GM23338 (cell line): ENCODE data around the gene CCDC85B. TPM values are rescaled to one million over a fixed set of nuclear protein-coding genes. Genes with fewer than 3 reads are reported as not detected.

Experiments used
- ATAC-seq: fragments of 200-7000 bp; cut with Tn5 transposase; 3 replicates; pipeline ENCODE4 v1.9.1; 2020
- DNase-seq: peaks from one replicate; pipeline ENCODE4 v3.0.0-alpha.2; 2015; ENCODE audit warnings: low spot score
- H2AFZ ChIP-seq: fragments of 200-600 bp; sonication (generic); 2 replicates; pipeline ENCODE4 v1.8.0; 2016; ENCODE audit warnings: antibody characterized with exemption, mild to moderate bottlenecking, moderate library complexity
- H3F3A ChIP-seq: fragments of 200-600 bp; sonication (generic); replicated peaks from 2 replicates; pipeline ENCODE4 v1.8.0; 2017; ENCODE audit warnings: antibody characterized with exemption, mixed run types, low read depth
- H3K27ac ChIP-seq: fragments of 200-600 bp; sonication (generic); 2 replicates; pipeline ENCODE4 v1.6.1; 2016; ENCODE audit warnings: low read depth
- H3K27me3 ChIP-seq: fragments of 200-600 bp; sonication (generic); 2 replicates; pipeline ENCODE4 v1.8.0; 2016; ENCODE audit warnings: mild to moderate bottlenecking, mixed run types, moderate library complexity; ENCODE audit not compliant: insufficient read depth
- H3K36me3 ChIP-seq: fragments of 200-600 bp; sonication (generic); 2 replicates; pipeline ENCODE4 v1.8.0; 2016; ENCODE audit warnings: mild to moderate bottlenecking; ENCODE audit not compliant: insufficient read depth
- H3K4me1 ChIP-seq: fragments of 200-600 bp; sonication (generic); 2 replicates; pipeline ENCODE4 v1.8.0; 2016; ENCODE audit warnings: mild to moderate bottlenecking, moderate library complexity; ENCODE audit not compliant: insufficient read depth
- H3K4me2 ChIP-seq: fragments of 200-600 bp; sonication (generic); 2 replicates; pipeline ENCODE4 v1.7.1; 2017; ENCODE audit warnings: mixed run types
- H3K4me3 ChIP-seq: fragments of 200-600 bp; sonication (generic); 2 replicates; pipeline ENCODE4 v1.6.1; 2016; ENCODE audit warnings: mixed run types
- H3K79me2 ChIP-seq: fragments of 200-600 bp; sonication (generic); replicated peaks from 2 replicates; pipeline ENCODE4 v1.8.0; 2017; ENCODE audit warnings: mild to moderate bottlenecking; ENCODE audit not compliant: insufficient read depth
- H3K9me2 ChIP-seq: fragments of 200-600 bp; sonication (generic); 2 replicates; pipeline ENCODE4 v1.8.0; 2017; ENCODE audit not compliant: insufficient read depth
- H4K20me1 ChIP-seq: fragments of 200-600 bp; sonication (generic); replicated peaks from 2 replicates; pipeline ENCODE4 v1.8.0; 2017; ENCODE audit warnings: mild to moderate bottlenecking; ENCODE audit not compliant: insufficient read depth
- H3K27ac Mint-ChIP-seq: 2 replicates; pipeline ENCODE4 v1.8.0; 2020; ENCODE audit warnings: inconsistent platforms, mild to moderate bottlenecking, moderate library complexity, mixed read lengths
- H3K27me3 Mint-ChIP-seq: 3 replicates; pipeline ENCODE4 v1.8.0; 2022; ENCODE audit warnings: low read depth, mild to moderate bottlenecking, moderate library complexity, mixed read lengths, inconsistent platforms; ENCODE audit not compliant: insufficient read depth, poor library complexity
- H3K36me3 Mint-ChIP-seq: 3 replicates; pipeline ENCODE4 v1.8.0; 2021; ENCODE audit warnings: low read depth, mild to moderate bottlenecking, inconsistent platforms, moderate library complexity, mixed read lengths
- H3K4me1 Mint-ChIP-seq: 3 replicates; pipeline ENCODE4 v1.8.0; 2020; ENCODE audit warnings: mild to moderate bottlenecking, inconsistent platforms, mixed read lengths
- H3K4me3 Mint-ChIP-seq: 3 replicates; pipeline ENCODE4 v1.8.0; 2021; ENCODE audit warnings: moderate library complexity, mild to moderate bottlenecking, inconsistent platforms, mixed read lengths
- H3K9me3 Mint-ChIP-seq: 3 replicates; pipeline ENCODE4 v1.8.0; 2020; ENCODE audit warnings: moderate library complexity, mild to moderate bottlenecking, inconsistent platforms, mixed read lengths
- CREB1 ChIP-seq: fragments of 250-450 bp; sonication (Bioruptor Pico); IDR thresholded peaks from 2 replicates; pipeline ENCODE4 v1.5.0; 2020; ENCODE audit warnings: low read depth, mild to moderate bottlenecking, moderate library complexity
- EZH2phosphoT487 ChIP-seq: fragments of 200-600 bp; sonication (generic); IDR thresholded peaks from one replicate; pipeline ENCODE4 v1.8.1; 2018; ENCODE audit warnings: antibody characterized with exemption; ENCODE audit not compliant: unreplicated experiment
- JUNB ChIP-seq: IDR thresholded peaks from one replicate; pipeline ENCODE4 v1.6.1; 2016; ENCODE audit warnings: antibody characterized with exemption; ENCODE audit not compliant: unreplicated experiment
- NANOG ChIP-seq: IDR thresholded peaks from 2 replicates; pipeline ENCODE4 v1.6.1; 2016; ENCODE audit warnings: antibody characterized with exemption, borderline replicate concordance
- POLR2AphosphoS5 ChIP-seq: IDR thresholded peaks from 2 replicates; pipeline ENCODE4 v1.6.1; 2016; ENCODE audit warnings: antibody characterized with exemption, low read depth
- ZNF331 ChIP-seq: fragments of 250-450 bp; sonication (Bioruptor Pico); IDR thresholded peaks from 2 replicates; pipeline ENCODE4 v1.5.0; 2020; ENCODE audit warnings: low read depth, mild to moderate bottlenecking, moderate library complexity
- polyA plus RNA-seq: library from polyadenylated mRNA; unstranded; fragments of >200 nt; fragmentation: Nextera tagmentation; extraction: Ambion mirVana; gene quantifications from 2 replicates; pipeline ENCODE4 v1.2.1, GENCODE V29; 2016
- total RNA-seq: library from RNA; depleted of rRNA; stranded (reverse); fragments of >200 nt; shearing (Covaris generic); gene quantifications from 2 replicates; pipeline ENCODE4 v1.2.3, GENCODE V29; 2014
- TF ChIP-seq, protein P1 (sequence below): IDR thresholded peaks from 2 replicates; pipeline ENCODE4 v1.6.1; 2016; ENCODE audit warnings: antibody characterized with exemption
- TF ChIP-seq, protein P2 (sequence below), 2 experiments: fragments of 200-600 bp in 1 of 2; sonication (generic) in 1 of 2; conservative IDR thresholded peaks; 2 replicates each; pipeline versions ENCODE4 v1.5.1 to v1.6.1; 2016 to 2017; ENCODE audit warnings: antibody characterized with exemption in 2 of 2, low read depth in 2 of 2, mild to moderate bottlenecking in 2 of 2, moderate library complexity in 1 of 2
- TF ChIP-seq, protein P3 (sequence below): fragments of 250-450 bp; sonication (Bioruptor Pico); IDR thresholded peaks from 2 replicates; pipeline ENCODE4 v1.5.0; 2020; ENCODE audit warnings: mild to moderate bottlenecking, moderate library complexity

The CCDC85B gene
- total and polyA plus RNA-seq, 2 experiments from 2014 or later: 54.5 to 66.3 TPM

DNA sequence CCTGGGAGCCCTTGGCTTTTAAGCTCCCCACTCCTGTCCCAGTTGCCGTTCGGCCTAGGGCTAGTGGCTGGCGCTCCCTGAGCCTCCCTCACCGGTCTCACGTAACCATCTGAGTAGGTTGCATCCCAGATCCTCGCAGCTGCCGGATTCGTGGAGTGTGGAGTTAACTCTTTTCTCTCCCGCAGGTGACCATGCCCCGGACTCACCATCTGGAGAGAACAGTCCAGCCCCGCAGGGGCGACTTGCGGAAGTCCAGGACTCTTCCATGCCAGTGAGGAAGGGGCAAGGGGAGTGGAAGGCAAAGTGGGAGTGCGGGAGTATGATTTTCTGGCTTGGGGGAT is 29.3 kb upstream of the CCDC85B start:
- DNase-seq (no peak), ATAC-seq (no peak)
- Histone ChIP-seq H3K36me3 (peaks cover 4% of the 10 kb centered on the region; the same call in 1 of the 2 replicates), H4K20me1 (peaks cover 13% of the 10 kb centered on the region), H3K4me3 (peak overlapping the region; percentile 95), H3K27ac (peak overlapping the region; percentile 96; the same call in 1 of the 2 replicates), H3F3A (peaks cover 32% of the 10 kb centered on the region), H3K9me2 (no peaks in the 10 kb centered on the region), H3K4me1 (peaks cover 11% of the 10 kb centered on the region), H3K79me2 (peaks cover 25% of the 10 kb centered on the region), H2AFZ (peak overlapping the region; percentile 66; the same call in 1 of the 2 replicates), H3K4me2 (peak overlapping the region; percentile 99), H3K27me3 (no peaks in the 10 kb centered on the region)
- Mint-ChIP-seq H3K4me3 (peak overlapping the region; percentile 91), H3K36me3 (peaks cover 47% of the 10 kb centered on the region), H3K9me3 (peaks cover 4% of the 10 kb centered on the region; the same call in 2 of the 3 replicates), H3K27me3 (peaks cover 32% of the 10 kb centered on the region), H3K27ac (peak overlapping the region; percentile 94), H3K4me1 (peaks cover 19% of the 10 kb centered on the region)
- TF ChIP-seq, protein P1, sequence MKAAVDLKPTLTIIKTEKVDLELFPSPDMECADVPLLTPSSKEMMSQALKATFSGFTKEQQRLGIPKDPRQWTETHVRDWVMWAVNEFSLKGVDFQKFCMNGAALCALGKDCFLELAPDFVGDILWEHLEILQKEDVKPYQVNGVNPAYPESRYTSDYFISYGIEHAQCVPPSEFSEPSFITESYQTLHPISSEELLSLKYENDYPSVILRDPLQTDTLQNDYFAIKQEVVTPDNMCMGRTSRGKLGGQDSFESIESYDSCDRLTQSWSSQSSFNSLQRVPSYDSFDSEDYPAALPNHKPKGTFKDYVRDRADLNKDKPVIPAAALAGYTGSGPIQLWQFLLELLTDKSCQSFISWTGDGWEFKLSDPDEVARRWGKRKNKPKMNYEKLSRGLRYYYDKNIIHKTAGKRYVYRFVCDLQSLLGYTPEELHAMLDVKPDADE: no peak
- no peak for TF ChIP-seq CREB1
- no peak for TF ChIP-seq ZNF331

DNA sequence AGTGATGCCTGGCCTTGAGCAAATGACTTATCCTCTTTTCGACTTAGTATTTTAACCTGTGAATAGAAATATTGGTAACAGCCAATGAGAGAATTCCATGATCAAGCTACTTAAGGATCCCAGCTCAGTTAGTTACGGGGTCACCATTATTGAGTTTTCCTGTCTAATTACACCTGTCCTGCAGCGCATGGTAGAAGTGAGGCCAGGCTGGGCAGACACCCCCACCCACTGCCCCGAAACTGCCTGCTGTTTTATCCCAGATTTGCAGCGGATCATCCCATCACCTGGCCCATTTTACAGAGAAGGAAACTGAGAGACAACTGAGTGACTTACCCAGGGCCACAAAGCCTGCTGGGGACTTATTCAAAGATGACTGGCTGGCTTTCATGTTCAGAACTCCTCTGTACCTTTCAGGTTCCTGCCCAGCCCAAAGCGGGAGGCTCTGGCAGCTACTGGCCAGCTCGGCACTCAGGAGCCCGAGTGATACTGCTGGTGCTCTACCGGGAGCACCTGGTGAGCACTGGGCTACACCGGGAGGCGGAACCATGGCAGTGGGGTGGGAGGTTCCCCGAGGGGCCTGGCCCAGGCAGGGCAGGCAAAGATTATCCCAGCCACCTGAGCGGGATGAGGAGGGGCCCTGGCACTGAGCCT is 28.8 kb upstream of the CCDC85B start:
- Histone ChIP-seq H3K36me3 (peaks cover 4% of the 10 kb centered on the region; the same call in 1 of the 2 replicates), H3K4me1 (peaks cover 8% of the 10 kb centered on the region; the same call in 1 of the 2 replicates), H3K79me2 (peaks cover 20% of the 10 kb centered on the region), H2AFZ (no peak overlapping the region), H3K9me2 (no peaks in the 10 kb centered on the region), H3K27me3 (no peaks in the 10 kb centered on the region), H4K20me1 (peaks cover 8% of the 10 kb centered on the region), H3F3A (peaks cover 27% of the 10 kb centered on the region), H3K27ac (no peak overlapping the region), H3K4me2 (peak overlapping the region; percentile 99), H3K4me3 (peak overlapping the region; percentile 95)
- Mint-ChIP-seq H3K27ac (peak overlapping the region; percentile 94; the same call in 1 of the 2 replicates), H3K36me3 (peaks cover 42% of the 10 kb centered on the region), H3K9me3 (peaks cover 4% of the 10 kb centered on the region; the same call in 2 of the 3 replicates), H3K4me1 (peaks cover 13% of the 10 kb centered on the region), H3K4me3 (peak overlapping the region; percentile 91), H3K27me3 (peaks cover 26% of the 10 kb centered on the region)
- ATAC-seq: no peak
- DNase-seq: no peak
- TF ChIP-seq, protein P2, sequence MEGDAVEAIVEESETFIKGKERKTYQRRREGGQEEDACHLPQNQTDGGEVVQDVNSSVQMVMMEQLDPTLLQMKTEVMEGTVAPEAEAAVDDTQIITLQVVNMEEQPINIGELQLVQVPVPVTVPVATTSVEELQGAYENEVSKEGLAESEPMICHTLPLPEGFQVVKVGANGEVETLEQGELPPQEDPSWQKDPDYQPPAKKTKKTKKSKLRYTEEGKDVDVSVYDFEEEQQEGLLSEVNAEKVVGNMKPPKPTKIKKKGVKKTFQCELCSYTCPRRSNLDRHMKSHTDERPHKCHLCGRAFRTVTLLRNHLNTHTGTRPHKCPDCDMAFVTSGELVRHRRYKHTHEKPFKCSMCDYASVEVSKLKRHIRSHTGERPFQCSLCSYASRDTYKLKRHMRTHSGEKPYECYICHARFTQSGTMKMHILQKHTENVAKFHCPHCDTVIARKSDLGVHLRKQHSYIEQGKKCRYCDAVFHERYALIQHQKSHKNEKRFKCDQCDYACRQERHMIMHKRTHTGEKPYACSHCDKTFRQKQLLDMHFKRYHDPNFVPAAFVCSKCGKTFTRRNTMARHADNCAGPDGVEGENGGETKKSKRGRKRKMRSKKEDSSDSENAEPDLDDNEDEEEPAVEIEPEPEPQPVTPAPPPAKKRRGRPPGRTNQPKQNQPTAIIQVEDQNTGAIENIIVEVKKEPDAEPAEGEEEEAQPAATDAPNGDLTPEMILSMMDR (conservative IDR thresholded peaks at IDR 0.05; ENCODE audit: low read depth in 2 of 2): no peak
- TF ChIP-seq EZH2phosphoT487: no peak
- no peak for TF ChIP-seq NANOG
- no peak for TF ChIP-seq JUNB
- no peak for TF ChIP-seq POLR2AphosphoS5
- TF ChIP-seq, protein P3, sequence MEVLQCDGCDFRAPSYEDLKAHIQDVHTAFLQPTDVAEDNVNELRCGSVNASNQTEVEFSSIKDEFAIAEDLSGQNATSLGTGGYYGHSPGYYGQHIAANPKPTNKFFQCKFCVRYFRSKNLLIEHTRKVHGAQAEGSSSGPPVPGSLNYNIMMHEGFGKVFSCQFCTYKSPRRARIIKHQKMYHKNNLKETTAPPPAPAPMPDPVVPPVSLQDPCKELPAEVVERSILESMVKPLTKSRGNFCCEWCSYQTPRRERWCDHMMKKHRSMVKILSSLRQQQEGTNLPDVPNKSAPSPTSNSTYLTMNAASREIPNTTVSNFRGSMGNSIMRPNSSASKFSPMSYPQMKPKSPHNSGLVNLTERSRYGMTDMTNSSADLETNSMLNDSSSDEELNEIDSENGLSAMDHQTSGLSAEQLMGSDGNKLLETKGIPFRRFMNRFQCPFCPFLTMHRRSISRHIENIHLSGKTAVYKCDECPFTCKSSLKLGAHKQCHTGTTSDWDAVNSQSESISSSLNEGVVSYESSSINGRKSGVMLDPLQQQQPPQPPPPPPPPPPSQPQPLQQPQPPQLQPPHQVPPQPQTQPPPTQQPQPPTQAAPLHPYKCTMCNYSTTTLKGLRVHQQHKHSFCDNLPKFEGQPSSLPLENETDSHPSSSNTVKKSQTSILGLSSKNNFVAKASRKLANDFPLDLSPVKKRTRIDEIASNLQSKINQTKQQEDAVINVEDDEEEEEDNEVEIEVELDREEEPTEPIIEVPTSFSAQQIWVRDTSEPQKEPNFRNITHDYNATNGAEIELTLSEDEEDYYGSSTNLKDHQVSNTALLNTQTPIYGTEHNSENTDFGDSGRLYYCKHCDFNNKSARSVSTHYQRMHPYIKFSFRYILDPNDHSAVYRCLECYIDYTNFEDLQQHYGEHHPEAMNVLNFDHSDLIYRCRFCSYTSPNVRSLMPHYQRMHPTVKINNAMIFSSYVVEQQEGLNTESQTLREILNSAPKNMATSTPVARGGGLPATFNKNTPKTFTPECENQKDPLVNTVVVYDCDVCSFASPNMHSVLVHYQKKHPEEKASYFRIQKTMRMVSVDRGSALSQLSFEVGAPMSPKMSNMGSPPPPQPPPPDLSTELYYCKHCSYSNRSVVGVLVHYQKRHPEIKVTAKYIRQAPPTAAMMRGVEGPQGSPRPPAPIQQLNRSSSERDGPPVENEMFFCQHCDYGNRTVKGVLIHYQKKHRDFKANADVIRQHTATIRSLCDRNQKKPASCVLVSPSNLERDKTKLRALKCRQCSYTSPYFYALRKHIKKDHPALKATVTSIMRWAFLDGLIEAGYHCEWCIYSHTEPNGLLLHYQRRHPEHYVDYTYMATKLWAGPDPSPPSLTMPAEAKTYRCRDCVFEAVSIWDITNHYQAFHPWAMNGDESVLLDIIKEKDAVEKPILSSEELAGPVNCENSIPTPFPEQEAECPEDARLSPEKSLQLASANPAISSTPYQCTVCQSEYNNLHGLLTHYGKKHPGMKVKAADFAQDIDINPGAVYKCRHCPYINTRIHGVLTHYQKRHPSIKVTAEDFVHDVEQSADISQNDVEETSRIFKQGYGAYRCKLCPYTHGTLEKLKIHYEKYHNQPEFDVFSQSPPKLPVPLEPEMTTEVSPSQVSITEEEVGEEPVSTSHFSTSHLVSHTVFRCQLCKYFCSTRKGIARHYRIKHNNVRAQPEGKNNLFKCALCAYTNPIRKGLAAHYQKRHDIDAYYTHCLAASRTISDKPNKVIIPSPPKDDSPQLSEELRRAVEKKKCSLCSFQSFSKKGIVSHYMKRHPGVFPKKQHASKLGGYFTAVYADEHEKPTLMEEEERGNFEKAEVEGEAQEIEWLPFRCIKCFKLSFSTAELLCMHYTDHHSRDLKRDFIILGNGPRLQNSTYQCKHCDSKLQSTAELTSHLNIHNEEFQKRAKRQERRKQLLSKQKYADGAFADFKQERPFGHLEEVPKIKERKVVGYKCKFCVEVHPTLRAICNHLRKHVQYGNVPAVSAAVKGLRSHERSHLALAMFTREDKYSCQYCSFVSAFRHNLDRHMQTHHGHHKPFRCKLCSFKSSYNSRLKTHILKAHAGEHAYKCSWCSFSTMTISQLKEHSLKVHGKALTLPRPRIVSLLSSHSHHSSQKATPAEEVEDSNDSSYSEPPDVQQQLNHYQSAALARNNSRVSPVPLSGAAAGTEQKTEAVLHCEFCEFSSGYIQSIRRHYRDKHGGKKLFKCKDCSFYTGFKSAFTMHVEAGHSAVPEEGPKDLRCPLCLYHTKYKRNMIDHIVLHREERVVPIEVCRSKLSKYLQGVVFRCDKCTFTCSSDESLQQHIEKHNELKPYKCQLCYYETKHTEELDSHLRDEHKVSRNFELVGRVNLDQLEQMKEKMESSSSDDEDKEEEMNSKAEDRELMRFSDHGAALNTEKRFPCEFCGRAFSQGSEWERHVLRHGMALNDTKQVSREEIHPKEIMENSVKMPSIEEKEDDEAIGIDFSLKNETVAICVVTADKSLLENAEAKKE (CRISPR knock-in tag): no peak
- TF ChIP-seq, protein P1: no peak
- no peak for TF ChIP-seq ZNF331
